ENCODE data around the gene MTTP. TPM values are rescaled to one million over a fixed set of nuclear protein-coding genes. Genes with fewer than 3 reads are reported as not detected.

Gene MTTP
- not detected in 2 replicates for total RNA-seq (2014; rRNA removed; shearing (Covaris generic))

DNA sequence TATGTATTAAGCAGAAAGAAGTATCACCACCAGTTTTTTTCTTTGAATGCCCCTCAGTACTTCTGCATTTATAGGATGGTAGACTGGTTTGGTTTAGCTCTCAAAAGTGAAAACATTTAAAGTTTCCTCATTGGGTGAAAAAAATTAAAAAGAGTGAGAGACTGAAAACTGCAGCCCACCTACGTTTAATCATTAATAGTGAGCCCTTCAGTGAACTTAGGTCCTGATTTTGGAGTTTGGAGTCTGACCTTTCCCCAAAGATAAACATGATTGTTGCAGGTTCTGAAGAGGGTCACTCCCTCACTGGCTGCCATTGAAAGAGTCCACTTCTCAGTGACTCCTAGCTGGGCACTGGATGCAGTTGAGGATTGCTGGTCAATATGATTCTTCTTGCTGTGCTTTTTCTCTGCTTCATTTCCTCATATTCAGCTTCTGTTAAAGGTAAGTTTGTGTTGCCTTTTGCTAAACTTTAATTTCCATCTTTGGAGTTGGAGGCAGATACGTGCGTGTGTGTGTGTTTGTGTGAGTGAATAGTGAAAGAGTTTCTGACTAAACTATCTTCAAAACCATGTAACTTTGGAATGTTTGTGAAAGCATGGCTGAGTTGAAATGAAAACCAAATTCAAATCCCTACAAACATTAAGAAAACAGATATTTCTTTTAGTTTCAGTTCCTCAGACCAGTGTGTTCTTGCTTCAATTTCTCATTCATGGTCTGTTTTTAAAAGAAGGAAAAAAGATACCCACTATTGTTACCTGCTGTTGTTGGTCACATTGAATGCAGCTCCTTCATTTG lies at the start of gene MTTP:
MTTP (plus strand) TSS at position 295 of the 795 bp plus-strand sequence; CDS start at position 381, 86 bp downstream.

DNA sequence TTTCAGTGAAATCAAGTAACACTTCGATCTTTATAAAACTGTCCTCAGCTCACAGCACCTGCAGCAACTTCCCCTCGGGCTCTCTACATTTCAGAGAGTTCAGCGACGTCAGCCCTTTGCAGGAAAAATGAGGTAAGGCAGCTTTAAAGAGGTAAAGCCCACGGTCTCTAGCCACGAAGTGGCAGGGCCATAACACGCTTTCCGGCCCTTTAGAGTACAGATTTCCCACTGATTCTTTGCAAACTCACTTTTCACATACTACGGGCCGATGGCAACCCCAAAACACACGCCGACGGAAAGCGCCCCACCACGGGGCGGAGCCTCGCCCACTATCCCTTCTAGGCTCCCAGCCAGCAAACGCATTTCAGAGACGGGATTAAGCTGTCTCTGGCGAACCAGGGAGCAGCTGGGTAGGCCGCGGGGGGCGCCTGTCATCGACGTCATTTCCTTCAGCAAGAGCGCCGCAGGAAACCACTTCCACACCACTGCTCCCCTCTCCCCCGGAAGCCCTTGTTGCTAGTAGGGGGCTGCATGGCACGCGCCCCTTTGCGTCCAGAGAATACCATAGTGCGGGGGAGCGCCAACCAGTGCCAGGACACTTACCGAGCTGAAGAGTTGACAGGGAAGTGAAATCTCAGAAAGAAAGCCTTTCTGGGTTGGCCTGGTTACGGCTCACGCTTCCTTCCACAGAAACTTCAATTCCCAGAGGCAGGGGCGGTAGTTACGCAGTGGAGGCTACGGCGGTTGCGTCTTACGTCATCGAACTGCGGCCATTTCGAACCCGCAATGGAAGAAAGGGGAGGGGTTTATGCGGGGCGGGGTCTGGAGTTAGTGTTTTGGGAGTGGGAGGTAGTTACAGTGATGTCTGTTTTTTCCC lies 11.1 kb upstream of the MTTP start, which contains the start of gene TRMT10A:
TRMT10A (minus strand) TSS at position 730 of the 877 bp plus-strand sequence. CDS start 4,701 bp downstream, outside the sequence.

DNA sequence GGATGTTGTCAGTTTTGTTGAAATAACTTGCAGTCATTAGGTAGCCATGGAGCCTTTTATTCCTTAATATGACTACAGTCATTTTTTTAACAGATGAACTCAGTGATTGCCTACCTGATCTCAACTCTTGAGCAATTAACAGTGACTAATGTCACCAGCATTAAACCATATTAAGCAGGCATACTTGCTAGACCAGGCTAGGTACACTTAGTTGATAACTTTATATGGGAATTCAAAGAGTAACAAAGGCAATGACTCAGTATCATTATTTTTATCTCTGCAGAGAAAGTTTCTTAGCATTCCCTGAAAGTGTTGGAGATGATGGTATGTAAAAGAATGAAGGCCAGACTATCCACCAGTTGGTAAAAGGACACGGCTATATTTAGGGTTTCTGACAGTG lies 83.2 kb downstream of the MTTP start, which contains the start of gene C4orf54:
C4orf54 (minus strand) TSS at position 31 of the 400 bp plus-strand sequence. CDS start 3,180 bp downstream, outside the sequence.

Other genes with a start within 250 kb of the MTTP start
- gene ADH1C, start 222.1 kb upstream of the MTTP start, total RNA-seq (2014; rRNA removed; shearing (Covaris generic)): not detected in 2 replicates
- gene ADH7, start 139.5 kb upstream of the MTTP start, total RNA-seq (2014; rRNA removed; shearing (Covaris generic)): not detected in 2 replicates
- not detected in 2 replicates for gene C4orf17, start 63.8 kb upstream of the MTTP start, total RNA-seq (2014; rRNA removed; shearing (Covaris generic))
- gene TRMT10A, start 10.8 kb upstream of the MTTP start, total RNA-seq (2014; rRNA removed; shearing (Covaris generic)): 3.8 and 5.3 TPM in 2 replicates
- gene C4orf54, start 83.0 kb downstream of the MTTP start, total RNA-seq (2014; rRNA removed; shearing (Covaris generic)): not detected in 2 replicates
- gene DAPP1, start 242.0 kb downstream of the MTTP start, total RNA-seq (2014; rRNA removed; shearing (Covaris generic)): not detected in 2 replicates

Measured in A375 (cell line).